GM12878 (cell line): Measurements from ENCODE around the gene C21orf91. TPM values are rescaled to one million over a fixed set of nuclear protein-coding genes. Genes with fewer than 3 reads are reported as not detected.

Experiments
- ATAC-seq: fragments of 200-7000 bp; cut with Tn5 transposase; 3 replicates; pipeline ENCODE4 v1.9.1; 2020; ENCODE audit warnings: mild to moderate bottlenecking, moderate library complexity
- BruUV-seq: library from RNA; stranded (reverse); fragments of 400-500 nt; replicated peaks from 2 replicates; lab custom pipeline; 2021; lab: Mats Ljungman, UMichigan
- CTCF ChIA-PET: fragments of 300-600 bp; sonication (Branson Sonifier 250); formaldehyde crosslinking; extraction: SDS; loops from one replicate; lab custom pipeline; 2021; ENCODE audit warnings: inconsistent platforms; lab: Yijun Ruan, JAX
- POLR2A ChIA-PET: fragments of 350-600 bp; formaldehyde crosslinking; extraction: SDS; loops from one replicate; lab custom pipeline; 2021; ENCODE audit warnings: inconsistent platforms; lab: Charles Lee
- RAD21 ChIA-PET: fragments of 300-600 bp; sonication (Branson Sonifier 250); formaldehyde crosslinking; loops from one replicate; lab custom pipeline; 2023; ENCODE audit warnings: antibody characterized with exemption; ENCODE audit not compliant: unreplicated experiment; lab: Charles Lee
- SMC1A ChIA-PET: fragments of 300-600 bp; sonication (Branson Sonifier 250); formaldehyde crosslinking; loops from one replicate; lab custom pipeline; 2023; ENCODE audit not compliant: unreplicated experiment, uncharacterized antibody; lab: Charles Lee
- DNase-seq: peaks from one replicate; pipeline ENCODE4 v3.0.0-alpha.2; 2011; ENCODE audit warnings: low read depth, low spot score
- FAIRE-seq: peaks from 3 replicates; lab custom pipeline; 2011; peaks lifted over from hg19 to GRCh38; lab: Jason Lieb, UNC
- H2AFZ ChIP-seq: 2 replicates; pipeline ENCODE4 v1.6.0; 2011; ENCODE audit warnings: low read depth, low read length, control low read depth; ENCODE audit not compliant: control insufficient read depth
- H3K27ac ChIP-seq: 2 replicates; pipeline ENCODE4 v1.5.1; 2011; ENCODE audit warnings: control low read depth; ENCODE audit not compliant: control insufficient read depth, insufficient read depth
- H3K27me3 ChIP-seq, 2 experiments: replicated peaks in 1 of 2; 2 replicates each; pipeline versions ENCODE4 v1.6.0 to v1.6.1; 2011; ENCODE audit warnings: low read length in 1 of 2; ENCODE audit not compliant: control insufficient read depth in 2 of 2, insufficient read depth in 2 of 2
- H3K36me3 ChIP-seq, 2 experiments: 2 replicates each; pipeline ENCODE4 v1.5.1; 2011; ENCODE audit warnings: low read length in 1 of 2; ENCODE audit not compliant: control insufficient read depth in 2 of 2, insufficient read depth in 2 of 2
- H3K4me1 ChIP-seq: 2 replicates; pipeline ENCODE4 v1.6.1; 2011; ENCODE audit warnings: mild to moderate bottlenecking, low read length, moderate library complexity, mixed read lengths; ENCODE audit not compliant: control insufficient read depth, insufficient read depth
- H3K4me2 ChIP-seq: 2 replicates; pipeline ENCODE4 v1.6.0; 2011; ENCODE audit warnings: control low read depth; ENCODE audit not compliant: control insufficient read depth, insufficient read depth
- H3K4me3 ChIP-seq: fragments of 200-600 bp; sonication (generic); 2 replicates; pipeline ENCODE4 v1.5.1; 2016
- H3K79me2 ChIP-seq: 2 replicates; pipeline ENCODE4 v1.6.0; 2011; ENCODE audit warnings: low read length; ENCODE audit not compliant: control insufficient read depth, insufficient read depth
- H3K9ac ChIP-seq: 2 replicates; pipeline ENCODE4 v1.8.0; 2011; ENCODE audit warnings: low read length, control low read depth, mixed read lengths; ENCODE audit not compliant: control insufficient read depth, insufficient read depth
- H3K9me3 ChIP-seq: replicated peaks from 3 replicates; pipeline ENCODE4 v1.5.1; 2011; ENCODE audit warnings: mild to moderate bottlenecking, low read length; ENCODE audit not compliant: control insufficient read depth, insufficient read depth
- H4K20me1 ChIP-seq: 2 replicates; pipeline ENCODE4 v1.6.0; 2011; ENCODE audit not compliant: control insufficient read depth, insufficient read depth
- E4F1 ChIP-seq: fragments of 450-650 bp; IDR thresholded peaks from 2 replicates; pipeline ENCODE4 v1.6.1; 2018; ENCODE audit warnings: borderline replicate concordance, mild to moderate bottlenecking; ENCODE audit not compliant: partially characterized antibody
- FOXK2 ChIP-seq: fragments of 450-650 bp; IDR thresholded peaks from 2 replicates; pipeline ENCODE4 v1.6.1; 2017; ENCODE audit warnings: mild to moderate bottlenecking, moderate library complexity
- KAT2A ChIP-seq: conservative IDR thresholded peaks from 2 replicates; pipeline ENCODE4 v1.6.1; 2011; ENCODE audit warnings: low read depth, low read length; ENCODE audit not compliant: control insufficient read depth
- KDM1A ChIP-seq: fragments of 200-600 bp; sonication (generic); IDR thresholded peaks from 2 replicates; pipeline ENCODE4 v1.6.1; 2016; ENCODE audit warnings: borderline replicate concordance
- LARP7 ChIP-seq: fragments of 450-650 bp; IDR thresholded peaks from 2 replicates; pipeline ENCODE4 v1.6.1; 2017; ENCODE audit warnings: mild to moderate bottlenecking
- MTA3 ChIP-seq: IDR thresholded peaks from 2 replicates; pipeline ENCODE4 v1.6.1; 2012; ENCODE audit warnings: low read length, inconsistent platforms, borderline replicate concordance
- NR2C2 ChIP-seq: IDR thresholded peaks from 2 replicates; pipeline ENCODE4 v1.6.1; 2011; ENCODE audit warnings: borderline replicate concordance, low read depth; ENCODE audit not compliant: control insufficient read depth, insufficient read length
- RBBP5 ChIP-seq: fragments of 200-600 bp; sonication (generic); conservative IDR thresholded peaks from 2 replicates; pipeline ENCODE4 v1.6.1; 2016
- USF2 ChIP-seq: IDR thresholded peaks from 2 replicates; pipeline ENCODE4 v1.6.1; 2011; ENCODE audit warnings: low read depth, low read length, improper control_type of control experiment, borderline replicate concordance
- ZNF622 ChIP-seq: fragments of 450-650 bp; IDR thresholded peaks from 2 replicates; pipeline ENCODE4 v1.6.1; 2017; ENCODE audit warnings: mild to moderate bottlenecking, inconsistent platforms
- in situ Hi-C: fragments of 300-500 bp; cut with MboI; formaldehyde crosslinking; loops from 9 replicates; pipeline ENCODE4 v1.14.3; 2018; ENCODE audit warnings: mixed read lengths
- intact Hi-C: fragments of 100-400 bp; cut with micrococcal nuclease; formaldehyde crosslinking; loops from one replicate; pipeline ENCODE4 v1.14.2; 2022; ENCODE audit not compliant: unreplicated experiment
- polyA plus RNA-seq, 11 experiments: library from polyadenylated mRNA; depleted of rRNA in 4 of 11; unstranded in 6 of 11; stranded (reverse) in 5 of 11; fragments of >200 nt; fragmentation: Nextera tagmentation in 4 of 11; fragmentation: Illumina TruSeq in 1 of 11; extraction: Ambion mirVana in 4 of 11; extraction: Trizol in 1 of 11; gene quantifications; 1 replicate in 1 of 11; 2 replicates in 10 of 11; pipeline versions ENCODE4 v1.2.1 to v1.2.3, GENCODE V29; 2011 to 2016; ENCODE audit warnings: inconsistent platforms in 2 of 11, missing spikeins in 2 of 11, low read depth in 1 of 11
- total RNA-seq, 4 experiments: library from RNA; depleted of rRNA in 3 of 4; stranded (reverse); fragments of >200 nt in 3 of 4; fragmentation: Illumina TruSeq in 1 of 4; extraction: Trizol in 1 of 4; gene quantifications; 2 replicates each; pipeline versions ENCODE4 v1.2.1 to v1.2.3, GENCODE V29; 2013 to 2021
- TF ChIP-seq, protein P1 (sequence below): fragments of 450-650 bp; conservative IDR thresholded peaks from 2 replicates; pipeline ENCODE4 v1.6.1; 2017; ENCODE audit warnings: mild to moderate bottlenecking, moderate library complexity
- TF ChIP-seq, protein P2 (sequence below): fragments of 150-350 bp; IDR thresholded peaks from 2 replicates; pipeline ENCODE4 v1.6.1; 2016; ENCODE audit warnings: low read depth, low read length

Gene C21orf91
- total and polyA plus RNA-seq, 10 of the 15 experiments (the other 5 are each of a cell fraction or from before 2014, with no cell fraction given) = 9.3 to 40.3 (median 29.8) TPM

- TF ChIP-seq FOXK2 = no peak
- TF ChIP-seq MTA3 = peak; percentile 63
- no peak for TF ChIP-seq KAT2A
- TF ChIP-seq KDM1A = no peak
Observed at GRCh38 chr21:17848228-17848627, 29.1 kb upstream of the C21orf91 start (continued).

DNA sequence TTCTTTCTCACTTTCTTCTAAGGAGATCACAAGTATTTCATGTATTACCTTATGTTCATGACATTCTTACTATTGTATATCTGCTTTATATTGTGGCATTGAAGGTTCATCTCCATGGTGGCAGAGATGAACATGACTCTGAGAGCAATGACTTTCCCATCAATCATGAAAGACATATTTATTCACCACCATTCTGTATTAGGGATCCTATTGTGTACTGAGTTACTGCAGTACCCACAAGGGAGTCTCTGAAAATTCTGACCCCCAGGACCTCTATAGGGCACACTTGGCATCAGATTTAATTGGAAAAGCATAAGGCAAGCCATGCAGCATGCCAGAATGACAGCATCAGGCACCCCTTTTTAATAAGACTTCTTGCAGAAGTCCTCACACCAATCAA, 21.9 kb upstream of the C21orf91 start:
- ATAC-seq = no peak
- in situ Hi-C loops (no loop called here), intact Hi-C loops (no loop called here)
- TF ChIP-seq LARP7 (no peak), ZNF622 (no peak), E4F1 (no peak), NR2C2 (no peak), RBBP5 (no peak), USF2 (no peak)
- TF ChIP-seq, protein P1, sequence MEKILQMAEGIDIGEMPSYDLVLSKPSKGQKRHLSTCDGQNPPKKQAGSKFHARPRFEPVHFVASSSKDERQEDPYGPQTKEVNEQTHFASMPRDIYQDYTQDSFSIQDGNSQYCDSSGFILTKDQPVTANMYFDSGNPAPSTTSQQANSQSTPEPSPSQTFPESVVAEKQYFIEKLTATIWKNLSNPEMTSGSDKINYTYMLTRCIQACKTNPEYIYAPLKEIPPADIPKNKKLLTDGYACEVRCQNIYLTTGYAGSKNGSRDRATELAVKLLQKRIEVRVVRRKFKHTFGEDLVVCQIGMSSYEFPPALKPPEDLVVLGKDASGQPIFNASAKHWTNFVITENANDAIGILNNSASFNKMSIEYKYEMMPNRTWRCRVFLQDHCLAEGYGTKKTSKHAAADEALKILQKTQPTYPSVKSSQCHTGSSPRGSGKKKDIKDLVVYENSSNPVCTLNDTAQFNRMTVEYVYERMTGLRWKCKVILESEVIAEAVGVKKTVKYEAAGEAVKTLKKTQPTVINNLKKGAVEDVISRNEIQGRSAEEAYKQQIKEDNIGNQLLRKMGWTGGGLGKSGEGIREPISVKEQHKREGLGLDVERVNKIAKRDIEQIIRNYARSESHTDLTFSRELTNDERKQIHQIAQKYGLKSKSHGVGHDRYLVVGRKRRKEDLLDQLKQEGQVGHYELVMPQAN = no peak
- TF ChIP-seq, protein P2, sequence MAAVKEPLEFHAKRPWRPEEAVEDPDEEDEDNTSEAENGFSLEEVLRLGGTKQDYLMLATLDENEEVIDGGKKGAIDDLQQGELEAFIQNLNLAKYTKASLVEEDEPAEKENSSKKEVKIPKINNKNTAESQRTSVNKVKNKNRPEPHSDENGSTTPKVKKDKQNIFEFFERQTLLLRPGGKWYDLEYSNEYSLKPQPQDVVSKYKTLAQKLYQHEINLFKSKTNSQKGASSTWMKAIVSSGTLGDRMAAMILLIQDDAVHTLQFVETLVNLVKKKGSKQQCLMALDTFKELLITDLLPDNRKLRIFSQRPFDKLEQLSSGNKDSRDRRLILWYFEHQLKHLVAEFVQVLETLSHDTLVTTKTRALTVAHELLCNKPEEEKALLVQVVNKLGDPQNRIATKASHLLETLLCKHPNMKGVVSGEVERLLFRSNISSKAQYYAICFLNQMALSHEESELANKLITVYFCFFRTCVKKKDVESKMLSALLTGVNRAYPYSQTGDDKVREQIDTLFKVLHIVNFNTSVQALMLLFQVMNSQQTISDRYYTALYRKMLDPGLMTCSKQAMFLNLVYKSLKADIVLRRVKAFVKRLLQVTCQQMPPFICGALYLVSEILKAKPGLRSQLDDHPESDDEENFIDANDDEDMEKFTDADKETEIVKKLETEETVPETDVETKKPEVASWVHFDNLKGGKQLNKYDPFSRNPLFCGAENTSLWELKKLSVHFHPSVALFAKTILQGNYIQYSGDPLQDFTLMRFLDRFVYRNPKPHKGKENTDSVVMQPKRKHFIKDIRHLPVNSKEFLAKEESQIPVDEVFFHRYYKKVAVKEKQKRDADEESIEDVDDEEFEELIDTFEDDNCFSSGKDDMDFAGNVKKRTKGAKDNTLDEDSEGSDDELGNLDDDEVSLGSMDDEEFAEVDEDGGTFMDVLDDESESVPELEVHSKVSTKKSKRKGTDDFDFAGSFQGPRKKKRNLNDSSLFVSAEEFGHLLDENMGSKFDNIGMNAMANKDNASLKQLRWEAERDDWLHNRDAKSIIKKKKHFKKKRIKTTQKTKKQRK = no peak
- Histone ChIP-seq H3K4me1 (no peaks in the 10 kb centered on the region), H3K36me3 (no peaks in the 10 kb centered on the region), H4K20me1 (no peaks in the 10 kb centered on the region), H3K9ac (no peak overlapping the region), H3K79me2 (no peaks in the 10 kb centered on the region), H2AFZ (no peak overlapping the region), H3K9me3 (no peaks in the 10 kb centered on the region), H3K4me2 (no peak overlapping the region), H3K27me3 (no peaks in the 10 kb centered on the region), H3K27ac (no peak overlapping the region), H3K4me3 (no peak overlapping the region)
- DNase-seq = no peak
- FAIRE-seq = no peak
- BruUV-seq = no TSS peak
- RAD21 ChIA-PET = no interaction called here
- CTCF ChIA-PET = interaction anchor here (2.9 kb wide), 1 partner anchor 11 kb away, joined by 9 read pairs; no protein-coding TSS in a partner anchor
- POLR2A ChIA-PET = no interaction called here
- SMC1A ChIA-PET = interaction anchor here (0.6 to 1.8 kb wide), 3 partner anchors 23 to 51 kb away, joined by 3 read pairs; no protein-coding TSS in a partner anchor
